Activated gamma-delta T cell treated with Interleukin-2 at 50 U/mL for 16 hours (primary cell): ENCODE measurements around the gene ENSA.
"Not testable (repeated sequence)": the region's sequence is repeated elsewhere in the genome, so short reads cannot be mapped to it uniquely, and the experiment has no call there.

Experiments
- DNase-seq: peaks from one replicate; pipeline ENCODE4 v3.0.0-alpha.2; 2020

Gene ENSA

GRCh38 chr1:150629115-150629928 is at the start of gene ENSA:
Gene ENSA, minus strand, starts transcription at chr1:150629612. Its CDS starts 142 bp downstream, at chr1:150629470.
- DNase-seq: peak; percentile 95

- no peak for DNase-seq
Measured at GRCh38 chr1:150678988-150679387, 49.6 kb upstream of the ENSA start.

GRCh38 chr1:150674881-150675280 is 45.5 kb upstream of the ENSA start:
- no peak for DNase-seq

GRCh38 chr1:150663321-150663720 is 33.9 kb upstream of the ENSA start:
- DNase-seq: no peak

- no peak for DNase-seq
Measured at GRCh38 chr1:150662811-150663210, 33.4 kb upstream of the ENSA start.

GRCh38 chr1:150661156-150661555 is 31.7 kb upstream of the ENSA start:
- DNase-seq: no peak

GRCh38 chr1:150660584-150660983 is 31.2 kb upstream of the ENSA start:
- no peak for DNase-seq

- DNase-seq: not testable (repeated sequence)
Measured at GRCh38 chr1:150657064-150657463, 27.7 kb upstream of the ENSA start.

GRCh38 chr1:150654635-150655034 is 25.2 kb upstream of the ENSA start:
- not testable (repeated sequence) for DNase-seq

- no peak for DNase-seq
Measured at GRCh38 chr1:150650193-150650592, 20.8 kb upstream of the ENSA start.

- DNase-seq: no peak
Measured at GRCh38 chr1:150649441-150650075, 20.1 kb upstream of the ENSA start.

- DNase-seq: no peak
Measured at GRCh38 chr1:150642296-150642695, 12.9 kb upstream of the ENSA start.

- not testable (repeated sequence) for DNase-seq
Measured at GRCh38 chr1:150641126-150641815, 11.9 kb upstream of the ENSA start.

GRCh38 chr1:150638430-150638829 is 9.0 kb upstream of the ENSA start:
- DNase-seq: not testable (repeated sequence)

- not testable (repeated sequence) for DNase-seq
Measured at GRCh38 chr1:150634839-150635622, 5.6 kb upstream of the ENSA start.

GRCh38 chr1:150628766-150629114 is 672 bp downstream of the ENSA start:
- no peak for DNase-seq

- no peak for DNase-seq
Measured at GRCh38 chr1:150627826-150628410, 1.5 kb downstream of the ENSA start.

GRCh38 chr1:150626150-150626549 is 3.3 kb downstream of the ENSA start:
- DNase-seq: no peak

GRCh38 chr1:150624546-150624945 is 4.9 kb downstream of the ENSA start:
- DNase-seq: not testable (repeated sequence)

GRCh38 chr1:150624134-150624533 is 5.3 kb downstream of the ENSA start:
- DNase-seq: not testable (repeated sequence)

GRCh38 chr1:150622303-150622975 is 7.0 kb downstream of the ENSA start:
- no peak for DNase-seq
